ENCODE results near the gene SEC61A1.

The SEC61A1 gene

DNA sequence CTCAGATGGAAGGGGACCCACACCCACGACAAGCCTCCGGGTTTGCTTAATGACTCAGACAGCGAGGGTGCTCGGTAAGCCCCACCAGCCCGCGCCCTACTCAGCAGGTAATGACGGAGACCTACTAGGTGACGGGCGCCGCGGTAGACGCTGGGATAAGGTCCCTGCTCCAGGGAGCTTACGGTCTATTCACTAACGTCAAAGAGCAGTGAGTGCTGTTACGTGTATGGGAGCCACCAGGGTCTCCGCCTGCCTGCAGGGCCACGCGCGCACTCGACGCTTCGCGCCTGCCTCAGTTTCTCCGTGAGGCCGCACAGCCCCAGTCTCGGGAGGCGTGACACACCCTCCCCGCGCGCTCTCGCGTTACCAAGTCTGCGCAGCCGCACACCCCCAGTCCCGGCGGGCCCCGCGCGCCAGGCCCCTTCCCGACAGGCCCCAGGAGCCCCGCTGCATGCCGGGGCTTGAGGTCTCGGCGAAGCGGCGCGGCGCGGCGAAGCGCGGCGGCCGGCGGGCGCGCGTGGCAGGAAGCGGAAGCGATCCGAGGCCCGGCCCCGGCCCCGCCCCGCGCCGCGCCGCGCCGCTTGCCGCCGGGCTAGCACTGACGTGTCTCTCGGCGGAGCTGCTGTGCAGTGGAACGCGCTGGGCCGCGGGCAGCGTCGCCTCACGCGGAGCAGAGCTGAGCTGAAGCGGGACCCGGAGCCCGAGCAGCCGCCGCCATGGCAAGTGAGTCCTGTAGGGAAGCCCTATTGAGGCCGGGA, at the start of gene SEC61A1:
TSS of gene SEC61A1 (plus strand) at position 601 of the 758 bp plus-strand sequence. CDS start at position 717, 116 bp downstream.
- TF ChIP-seq, protein P1, sequence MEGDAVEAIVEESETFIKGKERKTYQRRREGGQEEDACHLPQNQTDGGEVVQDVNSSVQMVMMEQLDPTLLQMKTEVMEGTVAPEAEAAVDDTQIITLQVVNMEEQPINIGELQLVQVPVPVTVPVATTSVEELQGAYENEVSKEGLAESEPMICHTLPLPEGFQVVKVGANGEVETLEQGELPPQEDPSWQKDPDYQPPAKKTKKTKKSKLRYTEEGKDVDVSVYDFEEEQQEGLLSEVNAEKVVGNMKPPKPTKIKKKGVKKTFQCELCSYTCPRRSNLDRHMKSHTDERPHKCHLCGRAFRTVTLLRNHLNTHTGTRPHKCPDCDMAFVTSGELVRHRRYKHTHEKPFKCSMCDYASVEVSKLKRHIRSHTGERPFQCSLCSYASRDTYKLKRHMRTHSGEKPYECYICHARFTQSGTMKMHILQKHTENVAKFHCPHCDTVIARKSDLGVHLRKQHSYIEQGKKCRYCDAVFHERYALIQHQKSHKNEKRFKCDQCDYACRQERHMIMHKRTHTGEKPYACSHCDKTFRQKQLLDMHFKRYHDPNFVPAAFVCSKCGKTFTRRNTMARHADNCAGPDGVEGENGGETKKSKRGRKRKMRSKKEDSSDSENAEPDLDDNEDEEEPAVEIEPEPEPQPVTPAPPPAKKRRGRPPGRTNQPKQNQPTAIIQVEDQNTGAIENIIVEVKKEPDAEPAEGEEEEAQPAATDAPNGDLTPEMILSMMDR (IDR thresholded peaks at IDR 0.05; ENCODE audit: unreplicated experiment in 3 of 3): no peak
- H3K27ac Mint-ChIP-seq: peak within 1 kb of the TSS; percentile 91 to 96 (median 95)
- peaks cover 39% of the 10 kb centered on the region for H3K4me1 Mint-ChIP-seq
- H3K9me3 Mint-ChIP-seq: no peaks in the 10 kb centered on the region
- peaks cover 2% of the 10 kb centered on the region for H3K27me3 Mint-ChIP-seq (ENCODE audit: low read depth)
- peaks cover 24% of the 10 kb centered on the region for H3K36me3 Mint-ChIP-seq (ENCODE audit: low read depth)
- peak within 1 kb of the TSS; percentile 91 to 99 (median 95) for H3K4me3 Mint-ChIP-seq

DNA sequence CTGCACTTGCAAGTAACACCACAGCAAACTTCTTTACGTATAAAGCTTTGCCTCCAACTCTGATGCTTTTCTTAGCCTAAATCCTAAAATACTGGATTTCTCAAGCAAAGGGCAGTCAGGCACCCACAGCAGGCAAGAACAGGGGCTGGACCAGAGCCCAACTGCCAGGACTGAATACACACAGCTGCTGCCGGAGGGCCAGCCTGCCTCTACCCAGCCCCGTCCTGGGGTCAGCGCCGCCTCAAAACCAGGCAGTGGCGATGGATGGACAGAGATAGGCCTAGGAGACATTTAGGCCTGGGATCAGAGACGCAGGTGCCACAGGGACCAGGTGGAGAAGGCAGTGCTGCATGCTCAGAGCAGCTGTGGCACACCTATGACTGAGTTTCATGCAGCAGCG, 47.6 kb upstream of the SEC61A1 start:
- TF ChIP-seq, protein P1 (IDR thresholded peaks at IDR 0.05; ENCODE audit: unreplicated experiment in 3 of 3): no peak
- H3K4me3 Mint-ChIP-seq: no peak overlapping the region
- peaks cover 5% of the 10 kb centered on the region for H3K9me3 Mint-ChIP-seq
- peaks cover 17% of the 10 kb centered on the region for H3K27me3 Mint-ChIP-seq (ENCODE audit: low read depth)
- no peaks in the 10 kb centered on the region for H3K4me1 Mint-ChIP-seq
- H3K36me3 Mint-ChIP-seq (ENCODE audit: low read depth): no peaks in the 10 kb centered on the region
- no peak overlapping the region for H3K27ac Mint-ChIP-seq

DNA sequence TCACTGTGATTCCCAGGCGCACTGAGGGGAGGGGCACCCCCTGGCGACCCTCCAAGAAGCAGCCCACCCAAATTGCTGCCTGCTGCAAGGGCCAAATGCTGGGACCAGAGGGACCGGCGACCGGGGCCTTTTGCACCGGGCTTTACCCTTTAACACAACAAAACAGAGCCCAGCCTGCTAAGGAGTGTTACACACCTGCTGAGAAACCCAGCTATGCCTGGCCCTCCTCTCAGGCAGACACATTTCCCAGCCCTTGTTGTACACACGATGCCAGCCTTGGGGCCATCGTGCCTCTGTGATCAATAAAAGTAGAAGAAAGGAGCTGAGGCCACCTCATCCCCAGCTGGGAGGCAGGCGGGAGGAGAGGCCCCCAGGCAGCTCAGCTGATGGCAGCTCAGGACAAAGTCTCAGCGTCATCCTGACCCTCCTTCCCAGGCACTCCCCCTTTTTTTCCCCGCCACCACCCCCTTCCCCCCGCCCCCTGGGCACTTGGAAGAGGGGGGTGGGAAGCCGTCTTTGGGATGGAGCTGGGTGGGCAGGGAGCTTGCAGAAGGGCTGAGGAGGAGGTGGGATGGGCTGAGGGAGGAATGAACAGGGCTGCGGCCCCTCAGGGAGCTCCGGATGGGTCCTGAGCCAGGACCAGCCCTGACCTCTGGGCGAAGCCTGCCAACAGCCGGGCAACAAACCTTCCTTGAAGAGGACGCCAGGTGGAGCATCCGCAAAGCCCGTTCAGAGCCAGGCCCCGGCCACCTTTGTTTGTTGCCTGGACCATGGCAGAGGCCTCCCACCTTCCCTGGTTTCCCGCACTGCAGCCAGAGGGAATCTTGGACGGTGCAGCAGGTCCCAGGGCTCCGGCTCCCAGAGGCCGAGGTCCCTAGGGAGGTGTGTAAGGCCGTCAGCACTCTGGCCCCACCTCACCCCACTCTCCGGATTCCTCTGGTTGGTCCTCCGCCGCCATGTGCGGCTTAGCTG, 45.9 kb upstream of the SEC61A1 start:
- H3K9me3 Mint-ChIP-seq: no peaks in the 10 kb centered on the region
- H3K27me3 Mint-ChIP-seq (ENCODE audit: low read depth): peaks cover 17% of the 10 kb centered on the region
- no peaks in the 10 kb centered on the region for H3K36me3 Mint-ChIP-seq (ENCODE audit: low read depth)
- TF ChIP-seq, protein P1 (IDR thresholded peaks at IDR 0.05; ENCODE audit: unreplicated experiment in 3 of 3): no peak
- no peak overlapping the region for H3K27ac Mint-ChIP-seq
- H3K4me1 Mint-ChIP-seq: no peaks in the 10 kb centered on the region
- no peak overlapping the region for H3K4me3 Mint-ChIP-seq

DNA sequence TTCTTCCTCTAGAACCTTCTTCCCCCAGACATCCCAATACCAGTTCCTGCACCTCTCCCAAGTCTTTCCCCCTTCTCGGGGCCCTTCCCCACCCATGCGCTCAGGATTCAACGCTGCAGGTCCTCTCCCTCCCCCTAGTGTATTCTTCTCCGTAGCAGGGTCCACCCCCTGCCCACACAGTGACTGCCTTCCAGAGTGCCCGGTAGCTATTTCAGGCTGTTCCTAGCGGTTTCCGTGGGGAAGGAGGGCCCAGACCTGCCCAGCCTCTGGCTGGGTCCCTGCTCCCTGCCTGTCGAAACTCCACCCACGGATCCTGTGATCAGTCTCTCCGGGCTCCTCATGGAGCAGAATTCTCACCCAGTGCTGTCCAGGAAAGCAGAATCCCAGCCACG, 45.2 kb upstream of the SEC61A1 start:
- Mint-ChIP-seq H3K4me1 (no peaks in the 10 kb centered on the region), H3K27me3 (ENCODE audit: low read depth) (peaks cover 13% of the 10 kb centered on the region), H3K9me3 (no peaks in the 10 kb centered on the region), H3K27ac (no peak overlapping the region), H3K4me3 (no peak overlapping the region), H3K36me3 (ENCODE audit: low read depth) (no peaks in the 10 kb centered on the region)
- TF ChIP-seq, protein P1 (IDR thresholded peaks at IDR 0.05; ENCODE audit: unreplicated experiment in 3 of 3): no peak

DNA sequence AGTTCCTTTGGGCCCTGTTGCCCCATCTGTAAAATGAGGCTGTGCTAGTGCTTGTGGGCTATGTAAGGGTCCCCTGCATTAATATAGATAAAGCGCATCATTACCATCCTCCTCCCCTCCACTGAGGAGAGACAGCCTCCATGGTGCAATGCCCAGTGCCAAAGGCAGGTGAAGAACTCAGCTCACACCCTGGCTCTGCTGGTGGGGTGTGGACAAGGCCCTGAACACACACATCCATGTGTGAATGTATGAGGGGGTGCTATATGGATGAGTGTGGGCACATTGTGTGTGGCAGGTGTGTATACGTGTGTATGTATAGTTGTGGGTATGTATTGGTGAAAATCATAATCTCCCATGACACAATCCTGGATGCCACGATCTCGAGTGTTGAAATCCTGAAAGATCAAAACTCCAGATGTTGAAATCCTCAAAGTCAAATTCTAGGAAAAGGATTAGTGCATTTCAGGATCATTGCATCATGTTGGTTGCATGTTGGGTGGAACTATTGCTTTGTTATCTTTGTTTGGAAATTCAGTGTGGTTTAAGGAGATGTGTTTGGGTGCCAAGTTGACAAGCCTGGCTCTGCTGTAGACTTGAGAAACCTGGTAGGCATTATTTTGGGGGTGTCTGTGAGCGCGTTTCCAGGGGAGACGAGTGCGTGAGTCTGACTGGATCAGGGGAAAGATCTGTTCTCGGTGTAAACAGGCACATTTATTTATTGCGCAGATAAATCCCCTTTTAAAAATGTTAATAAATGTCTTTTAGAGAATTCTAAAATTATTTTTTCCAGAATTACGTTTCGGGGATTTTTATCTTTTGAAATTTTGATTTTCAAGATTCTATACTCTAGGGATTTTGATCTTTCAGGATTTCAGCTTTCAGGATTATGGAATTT, 42.0 kb upstream of the SEC61A1 start:
- no peaks in the 10 kb centered on the region for H3K36me3 Mint-ChIP-seq (ENCODE audit: low read depth)
- TF ChIP-seq, protein P1 (IDR thresholded peaks at IDR 0.05; ENCODE audit: unreplicated experiment in 3 of 3): no peak
- H3K27ac Mint-ChIP-seq: no peak overlapping the region
- peaks cover 6% of the 10 kb centered on the region for H3K27me3 Mint-ChIP-seq (ENCODE audit: low read depth)
- H3K9me3 Mint-ChIP-seq: no peaks in the 10 kb centered on the region
- H3K4me1 Mint-ChIP-seq: no peaks in the 10 kb centered on the region
- H3K4me3 Mint-ChIP-seq: no peak overlapping the region

Measured in nephron (organoid).